GM21786 (cell line): ENCODE measurements around the gene HBD.
"Not testable (repeated sequence)": the region's sequence is repeated elsewhere in the genome, so short reads cannot be mapped to it uniquely, and the experiment has no call there.

Experiments used
- ATAC-seq: cut with Tn5 transposase; IDR thresholded peaks from one replicate; pipeline ENCODE4 v1.9.1; 2021; ENCODE audit not compliant: unreplicated experiment

Gene HBD

GRCh38 chr11:5253440-5253839, 19.2 kb upstream of the HBD start:
- not testable (repeated sequence) for ATAC-seq

DNA sequence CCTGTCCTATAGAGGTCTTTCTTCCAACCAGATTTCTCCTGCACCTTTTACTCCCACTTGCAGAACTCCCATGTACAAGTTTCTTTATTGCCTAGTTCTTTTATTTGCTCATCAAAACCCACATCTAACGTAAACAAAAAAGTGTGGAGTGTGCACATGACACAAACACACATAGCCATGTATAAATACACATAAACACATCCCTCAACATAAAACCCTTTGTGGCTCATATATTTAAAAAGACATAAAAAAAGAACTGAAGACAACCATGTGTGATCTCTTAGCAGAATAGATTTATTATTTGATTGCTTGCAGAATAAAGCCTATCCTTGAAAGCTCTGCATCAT, 18.6 kb upstream of the HBD start:
- ATAC-seq, result no peak

- ATAC-seq, result no peak
Observed at GRCh38 chr11:5252192-5252918, 18.1 kb upstream of the HBD start.

DNA sequence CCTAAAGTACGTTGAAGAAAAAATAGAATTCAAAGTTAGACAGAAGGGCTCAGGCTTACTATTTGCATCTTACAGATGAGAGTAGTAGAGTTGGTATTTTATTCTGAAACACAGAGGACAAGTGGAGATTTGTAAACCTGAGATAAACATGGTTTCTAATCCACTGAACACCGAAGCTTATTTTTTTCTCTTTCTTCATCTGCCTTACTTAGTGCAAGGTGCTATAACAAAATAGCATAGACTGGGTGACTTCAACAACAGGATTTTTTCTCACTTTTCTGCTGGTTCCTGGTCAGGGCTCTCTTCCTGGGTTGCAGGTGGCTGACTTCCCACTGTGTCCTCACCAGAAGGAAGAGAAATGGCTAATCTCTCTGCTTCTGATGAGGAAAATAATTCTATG, 17.5 kb upstream of the HBD start:
- ATAC-seq, result no peak

- no peak for ATAC-seq
Observed at GRCh38 chr11:5250543-5251204, 16.4 kb upstream of the HBD start.

GRCh38 chr11:5249807-5250396, 15.6 kb upstream of the HBD start, which contains the start of gene HBG1:
Gene HBG1 (minus strand): TSS chr11:5249857. CDS start chr11:5249804, 53 bp downstream.
- ATAC-seq, result not testable (repeated sequence)

DNA sequence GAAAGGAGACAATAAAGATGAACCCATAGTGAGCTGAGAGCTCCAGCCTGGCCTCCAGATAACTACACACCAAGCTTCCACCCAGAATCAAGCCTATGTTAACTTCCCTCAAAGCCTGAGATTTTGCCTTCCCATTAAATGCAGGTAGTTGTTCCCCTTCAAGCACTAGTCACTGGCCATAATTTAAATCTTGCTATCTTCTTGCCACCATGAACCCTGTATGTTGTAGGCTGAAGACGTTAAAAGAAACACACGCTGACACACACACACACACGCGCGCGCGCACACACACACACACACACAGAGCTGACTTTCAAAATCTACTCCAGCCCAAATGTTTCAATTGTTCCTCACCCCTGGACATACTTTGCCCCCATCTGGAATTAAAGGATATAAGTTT, 14.2 kb upstream of the HBD start:
- ATAC-seq, result not testable (repeated sequence)

DNA sequence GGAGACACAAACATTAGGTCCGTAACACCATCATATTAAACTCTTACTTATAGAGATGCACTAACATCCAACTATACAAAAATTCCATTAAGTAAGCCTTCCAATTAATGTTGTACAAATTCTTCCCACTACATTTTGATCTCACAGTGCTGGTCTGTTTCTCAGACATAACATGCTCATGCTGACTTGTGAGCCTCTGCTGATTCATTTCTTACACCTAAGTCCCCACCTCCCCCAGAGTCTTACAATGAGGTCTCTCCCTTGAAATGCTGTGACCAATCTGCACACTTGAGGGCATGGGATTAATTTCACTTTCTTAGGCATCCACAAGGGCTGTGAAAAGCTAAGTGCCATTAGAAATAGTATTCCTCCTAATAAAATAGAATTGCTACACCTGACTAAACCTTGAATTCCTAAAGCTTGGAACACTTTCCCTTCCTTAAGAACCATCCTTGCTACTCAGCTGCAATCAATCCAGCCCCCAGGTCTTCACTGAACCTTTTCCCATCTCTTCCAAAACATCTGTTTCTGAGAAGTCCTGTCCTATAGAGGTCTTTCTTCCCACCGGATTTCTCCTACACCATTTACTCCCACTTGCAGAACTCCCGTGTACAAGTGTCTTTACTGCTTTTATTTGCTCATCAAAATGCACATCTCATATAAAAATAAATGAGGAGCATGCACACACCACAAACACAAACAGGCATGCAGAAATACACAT, 13.3 kb upstream of the HBD start:
- ATAC-seq, result no peak

DNA sequence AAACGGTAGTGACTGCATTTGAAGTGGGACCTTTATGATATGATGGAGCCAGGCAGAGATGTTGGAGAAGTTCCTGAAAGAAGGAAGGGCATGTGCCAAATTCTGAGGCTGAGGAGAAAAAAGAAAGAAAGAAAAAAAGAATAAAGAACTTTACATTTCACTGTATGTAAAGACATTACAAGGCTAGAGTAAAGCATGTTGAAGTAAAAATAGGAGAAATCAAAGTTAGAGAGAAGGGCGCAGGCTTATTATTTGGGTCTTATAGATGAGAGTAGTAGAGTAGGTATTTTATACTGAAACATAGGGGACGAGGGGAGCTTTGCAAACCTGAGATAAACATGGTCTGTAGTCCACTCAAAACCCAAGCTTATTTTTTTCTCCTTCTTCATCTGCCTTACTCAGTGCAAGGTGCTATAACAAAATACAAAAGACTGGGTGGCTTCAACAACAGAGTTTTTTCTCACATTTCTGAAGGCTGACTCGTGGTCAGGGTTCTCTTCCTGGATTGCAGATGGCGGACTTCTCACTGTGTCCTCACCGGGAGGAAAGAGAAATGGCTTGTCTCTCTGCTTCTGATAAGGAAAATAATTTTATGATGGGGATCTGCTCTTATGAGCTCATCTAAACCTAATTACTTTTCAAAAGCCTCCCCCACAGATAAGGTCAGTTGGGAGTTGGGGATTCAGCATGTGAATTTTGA, 12.6 kb upstream of the HBD start:
- ATAC-seq, result no peak

GRCh38 chr11:5245155-5245554, 10.9 kb upstream of the HBD start:
- no peak for ATAC-seq

DNA sequence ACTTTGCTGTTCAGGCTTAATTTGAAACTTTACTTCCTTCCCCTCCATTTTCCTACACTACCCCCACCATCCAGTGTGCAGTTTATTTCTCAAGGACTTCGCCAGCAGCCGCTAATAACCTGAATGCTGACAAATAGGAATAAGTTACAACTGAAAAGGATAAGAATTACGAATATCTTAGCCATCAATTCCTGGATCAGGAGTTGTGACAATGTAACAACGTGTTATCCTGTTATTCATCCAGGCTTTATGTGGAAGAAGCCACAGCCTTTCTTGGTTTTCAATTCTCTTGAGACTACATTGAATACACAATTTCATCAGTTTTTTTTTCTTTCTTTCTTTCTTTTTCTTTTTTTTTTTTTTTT, 9.5 kb upstream of the HBD start:
- no peak for ATAC-seq

GRCh38 chr11:5242933-5243815, 8.9 kb upstream of the HBD start:
- no peak for ATAC-seq

DNA sequence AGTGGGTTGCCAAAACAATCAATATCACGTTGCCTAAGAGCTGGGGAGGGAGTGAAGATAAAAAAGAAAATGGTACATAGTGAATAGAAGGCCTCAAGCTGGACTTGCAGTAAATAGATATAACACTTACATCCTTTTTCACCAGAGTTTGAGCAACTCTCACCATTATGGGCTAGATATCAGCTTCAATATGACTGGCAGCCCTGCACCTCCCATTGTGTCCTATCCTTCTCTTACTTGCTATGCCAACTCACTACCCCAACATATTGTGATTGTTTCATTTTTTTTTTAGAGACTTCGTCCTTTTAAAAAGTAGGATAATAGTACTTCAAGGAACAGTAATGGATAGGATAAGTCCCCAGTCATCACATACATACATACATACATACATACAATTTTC, 7.9 kb upstream of the HBD start:
- ATAC-seq, result no peak

DNA sequence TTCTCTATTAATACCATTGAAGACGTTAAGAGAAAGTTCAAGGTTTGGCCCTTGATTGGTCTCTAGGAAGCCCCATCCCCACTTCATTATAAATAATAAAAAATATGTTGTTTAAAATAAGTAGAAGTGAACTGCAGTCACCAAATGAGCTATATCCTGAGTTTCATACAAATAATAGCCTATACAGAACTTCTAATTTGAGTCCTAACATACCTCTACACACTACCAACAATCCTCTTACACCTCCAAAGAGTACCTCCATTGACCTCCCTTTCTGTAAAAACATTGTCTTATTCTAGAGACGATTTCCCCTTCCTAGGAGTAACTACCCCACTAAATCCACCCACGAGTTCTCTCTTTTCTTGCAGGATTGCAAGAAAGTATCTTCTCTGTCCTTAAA, 7.2 kb upstream of the HBD start:
- no peak for ATAC-seq

GRCh38 chr11:5240458-5240857, 6.2 kb upstream of the HBD start:
- ATAC-seq, result no peak

- no peak for ATAC-seq
Observed at GRCh38 chr11:5240056-5240455, 5.8 kb upstream of the HBD start.

GRCh38 chr11:5239046-5239445, 4.8 kb upstream of the HBD start:
- no peak for ATAC-seq

DNA sequence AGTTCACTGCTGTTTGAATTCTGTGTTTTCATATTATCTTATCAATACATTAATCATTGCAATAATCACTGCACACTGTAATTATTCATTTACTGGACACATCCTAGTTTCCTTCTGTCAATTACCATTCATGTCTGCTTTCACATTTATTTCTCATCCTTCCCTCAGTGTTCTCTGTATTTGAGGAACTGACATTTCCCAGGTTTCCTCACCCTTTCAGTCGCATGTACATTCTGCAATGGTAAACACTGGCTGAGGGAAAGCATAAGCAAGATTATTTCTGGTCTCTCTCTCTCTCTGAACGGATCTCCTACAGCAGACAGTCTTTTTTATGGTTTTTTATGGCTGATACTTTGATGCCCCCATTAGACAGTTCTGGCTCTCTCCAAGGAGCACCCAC, 4.2 kb upstream of the HBD start:
- ATAC-seq, result no peak

GRCh38 chr11:5237420-5237819, 3.1 kb upstream of the HBD start:
- no peak for ATAC-seq

- no peak for ATAC-seq
Observed at GRCh38 chr11:5235364-5236095, 1.2 kb upstream of the HBD start.
